Measurements from ENCODE around the gene GALNT5.

GRCh38 chr2:157349949-157350515 is 92.5 kb downstream of the GALNT5 start:
- TF ChIP-seq CTCF (IDR thresholded peaks at IDR 0.05) (no peak), POLR2A (IDR thresholded peaks at IDR 0.05) (no peak)
